ENCODE results near the gene ENPP6. TPM values are rescaled to one million over a fixed set of nuclear protein-coding genes. Genes with fewer than 3 reads are reported as not detected.

Gene ENPP6
- total and polyA plus RNA-seq, 8 donors = 0.05 to 1.5 (median 0.24) TPM; not detected in 3

GRCh38 chr4:184255871-184256642 lies 38.4 kb upstream of the ENPP6 start:
- FAIRE-seq = no peak
- no peak for ATAC-seq
- Histone ChIP-seq H3K4me1 (no peaks in the 10 kb centered on the region), H3K27me3 (no peaks in the 10 kb centered on the region), H3K9me3 (no peaks in the 10 kb centered on the region), H3K27ac (no peak overlapping the region), H3K36me3 (no peaks in the 10 kb centered on the region), H3K4me3 (no peak overlapping the region)
- DNase-seq = no peak
- intact Hi-C loops (cut with DNase I) = no loop called here
- no peak for TF ChIP-seq CTCF (IDR thresholded peaks at IDR 0.05)
- 81 to 88% methylated on average over 22 of the region's 22 CpGs for WGBS, 2 donors

GRCh38 chr4:184255361-184255760 lies 37.7 kb upstream of the ENPP6 start:
- FAIRE-seq (no peak), DNase-seq (no peak), ATAC-seq (no peak)
- H3K27ac ChIP-seq = no peak overlapping the region
- intact Hi-C loops (cut with DNase I) = no loop called here
- no peak for TF ChIP-seq CTCF (IDR thresholded peaks at IDR 0.05)
- H3K36me3 ChIP-seq = no peaks in the 10 kb centered on the region
- no peaks in the 10 kb centered on the region for H3K27me3 ChIP-seq
- no peaks in the 10 kb centered on the region for H3K9me3 ChIP-seq
- WGBS, 2 donors = 66 to 77% methylated on average over 4 of the region's 4 CpGs
- no peaks in the 10 kb centered on the region for H3K4me1 ChIP-seq
- H3K4me3 ChIP-seq = no peak overlapping the region

- ATAC-seq (no peak), DNase-seq (peak in 1 of 6 donors; percentile 60), FAIRE-seq (no peak)
- Histone ChIP-seq H3K4me1 (no peaks in the 10 kb centered on the region), H3K27ac (no peak overlapping the region), H3K4me3 (no peak overlapping the region), H3K9me3 (no peaks in the 10 kb centered on the region), H3K27me3 (no peaks in the 10 kb centered on the region), H3K36me3 (no peaks in the 10 kb centered on the region)
- 93 to 97% methylated on average over 19 to 24 of the region's 24 CpGs for WGBS, 2 donors
- no peak for TF ChIP-seq CTCF (IDR thresholded peaks at IDR 0.05)
- intact Hi-C loops (cut with DNase I) = no loop called here
Observed at GRCh38 chr4:184253072-184253420, 35.4 kb upstream of the ENPP6 start.

- WGBS, 2 donors = 86% methylated on average over 20 to 21 of the region's 21 CpGs
- Histone ChIP-seq H3K36me3 (no peaks in the 10 kb centered on the region), H3K4me3 (no peak overlapping the region), H3K4me1 (no peaks in the 10 kb centered on the region), H3K9me3 (no peaks in the 10 kb centered on the region), H3K27me3 (no peaks in the 10 kb centered on the region), H3K27ac (no peak overlapping the region)
- FAIRE-seq (no peak), ATAC-seq (no peak), DNase-seq (no peak)
- no peak for TF ChIP-seq CTCF (IDR thresholded peaks at IDR 0.05)
- intact Hi-C loops (cut with DNase I) = no loop called here
Observed at GRCh38 chr4:184252136-184253071, 34.7 kb upstream of the ENPP6 start.

GRCh38 chr4:184251670-184251980 lies 34.0 kb upstream of the ENPP6 start:
- FAIRE-seq (no peak), DNase-seq (no peak), ATAC-seq (no peak)
- intact Hi-C loops (cut with DNase I) = no loop called here
- Histone ChIP-seq H3K27me3 (no peaks in the 10 kb centered on the region), H3K4me1 (no peaks in the 10 kb centered on the region), H3K36me3 (no peaks in the 10 kb centered on the region), H3K27ac (no peak overlapping the region), H3K9me3 (no peaks in the 10 kb centered on the region), H3K4me3 (no peak overlapping the region)
- no peak for TF ChIP-seq CTCF (IDR thresholded peaks at IDR 0.05)
- WGBS, 2 donors = 71 to 73% methylated on average over 3 of the region's 3 CpGs
